Fibroblast of pulmonary artery (primary cell): ENCODE data around the gene DPYSL5.

Experiments used
- DNase-seq: peaks from one replicate; pipeline ENCODE4 v3.0.0-alpha.2; 2010; ENCODE audit warnings: low read depth
- H3K4me3 ChIP-seq: replicated peaks from 2 replicates; pipeline ENCODE4 v1.5.1; 2011; ENCODE audit warnings: low read depth, mild to moderate bottlenecking, control low read depth, low read length, moderate library complexity
- CTCF ChIP-seq: IDR thresholded peaks from 2 replicates; pipeline ENCODE4 v1.5.1; 2011; ENCODE audit warnings: mild to moderate bottlenecking, control low read depth, low read length, inconsistent platforms; ENCODE audit errors: missing control alignments

Gene DPYSL5

GRCh38 chr2:26852405-26853306 is 4.7 kb downstream of the DPYSL5 start:
- no peak for DNase-seq
- no peak overlapping the region for H3K4me3 ChIP-seq
- TF ChIP-seq CTCF = no peak

GRCh38 chr2:26853751-26854150 is 5.8 kb downstream of the DPYSL5 start:
- H3K4me3 ChIP-seq = no peak overlapping the region
- TF ChIP-seq CTCF = no peak
- DNase-seq = no peak

DNA sequence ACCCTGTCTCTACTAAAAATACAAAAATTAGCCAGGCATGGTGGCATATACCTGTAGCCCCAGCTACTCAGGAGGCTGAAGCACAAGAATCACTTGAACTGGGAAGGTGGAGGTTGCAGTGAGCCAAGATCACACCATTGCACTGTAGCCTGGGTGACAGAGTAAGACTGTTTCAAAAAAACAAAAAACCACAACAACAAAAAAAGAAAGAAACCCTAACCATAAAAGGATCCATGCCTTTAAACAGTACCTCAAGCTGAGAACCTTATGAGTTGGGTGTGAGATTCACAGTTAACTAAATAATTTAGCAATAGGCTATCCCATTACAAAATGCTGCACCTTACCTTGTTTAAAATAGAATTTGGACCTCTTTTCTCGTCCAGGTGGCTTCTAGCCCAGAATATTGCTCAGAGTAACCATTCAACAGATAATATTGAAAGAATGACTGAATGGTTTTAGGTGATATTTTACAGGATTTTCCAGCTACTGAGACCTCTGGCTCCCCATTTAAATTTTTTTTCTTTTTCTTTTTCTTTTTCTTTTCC is 6.4 kb downstream of the DPYSL5 start:
- no peak overlapping the region for H3K4me3 ChIP-seq
- no peak for TF ChIP-seq CTCF
- no peak for DNase-seq

DNA sequence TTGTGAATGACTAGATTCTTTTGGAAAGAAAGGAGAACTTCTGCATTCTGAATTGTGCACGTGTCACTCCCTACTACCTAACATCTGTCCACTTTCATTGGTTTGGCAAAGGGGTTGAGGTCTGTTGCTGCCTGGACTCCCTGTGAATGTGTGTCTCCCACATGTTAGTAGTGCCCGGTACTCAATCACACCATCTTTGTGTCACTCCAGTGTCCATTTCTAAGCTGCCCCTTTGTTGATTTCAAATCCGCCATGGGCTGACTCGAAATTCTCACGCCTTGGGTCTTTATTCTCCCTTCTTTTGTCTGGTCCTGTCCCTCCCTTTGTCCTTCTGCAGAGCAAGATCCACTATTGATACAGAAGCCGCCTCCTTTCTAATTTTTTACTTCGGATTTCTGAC is 7.5 kb downstream of the DPYSL5 start:
- no peak for TF ChIP-seq CTCF

GRCh38 chr2:26859622-26860021 is 11.7 kb downstream of the DPYSL5 start:
- DNase-seq = no peak
- H3K4me3 ChIP-seq = no peak overlapping the region
- TF ChIP-seq CTCF = no peak

More for the DNA sequence above, 7.5 kb downstream of the DPYSL5 start:
- no peak for DNase-seq
- H3K4me3 ChIP-seq = no peak overlapping the region

GRCh38 chr2:26860211-26860850 is 12.4 kb downstream of the DPYSL5 start:
- no peak overlapping the region for H3K4me3 ChIP-seq
- DNase-seq = no peak
- TF ChIP-seq CTCF = no peak
